GM12865 (cell line): ENCODE measurements around the gene ABCD1.

Source experiments
- DNase-seq: peaks from one replicate; pipeline ENCODE4 v3.0.0; 2010; ENCODE audit warnings: low read depth
- H3K4me3 ChIP-seq: 2 replicates; pipeline ENCODE4 v1.5.1; 2011; ENCODE audit warnings: mild to moderate bottlenecking, low read depth, low read length, control low read depth
- CTCF ChIP-seq: IDR thresholded peaks from 2 replicates; pipeline ENCODE4 v1.5.1; 2011; ENCODE audit warnings: low read length, control low read depth, low read depth, inconsistent platforms; ENCODE audit not compliant: insufficient read depth; ENCODE audit errors: missing control alignments

ABCD1 gene

GRCh38 chrX:153773741-153774575 is 49.3 kb downstream of the ABCD1 start:
- no peak for DNase-seq
- no peak overlapping the region for H3K4me3 ChIP-seq
- TF ChIP-seq CTCF, result no peak

GRCh38 chrX:153774576-153775292 is 50.1 kb downstream of the ABCD1 start:
- no peak for TF ChIP-seq CTCF
- no peak for DNase-seq
- no peak overlapping the region for H3K4me3 ChIP-seq

GRCh38 chrX:153775293-153776119 is 50.9 kb downstream of the ABCD1 start:
- no peak for DNase-seq
- TF ChIP-seq CTCF, result no peak
- no peak overlapping the region for H3K4me3 ChIP-seq

- H3K4me3 ChIP-seq, result no peak overlapping the region
- DNase-seq, result no peak
- no peak for TF ChIP-seq CTCF
These were observed 51.5 kb downstream of the ABCD1 start for GRCh38 chrX:153776120-153776599.

GRCh38 chrX:153776611-153777045 is 52.0 kb downstream of the ABCD1 start:
- H3K4me3 ChIP-seq, result no peak overlapping the region
- no peak for TF ChIP-seq CTCF
- DNase-seq, result peak; percentile 46

- no peak for DNase-seq
- no peak for TF ChIP-seq CTCF
- no peak overlapping the region for H3K4me3 ChIP-seq
These were observed 52.8 kb downstream of the ABCD1 start for GRCh38 chrX:153777261-153778090.
